Right ventricle myocardium inferior (tissue), 1 donor: ENCODE measurements around the gene TMEM135. TPM values are rescaled to one million over a fixed set of nuclear protein-coding genes. Genes with fewer than 3 reads are reported as not detected.
"Not testable (repeated sequence)": the region's sequence is repeated elsewhere in the genome, so short reads cannot be mapped to it uniquely, and the experiment has no call there.

Source experiments
- ATAC-seq: fragments of 200-7000 bp; cut with Tn5 transposase; one replicate; pipeline ENCODE4 v1.9.1; 2020; ENCODE audit warnings: mild to moderate bottlenecking, moderate library complexity
- DNase-seq: peaks from one replicate; pipeline ENCODE4 v3.0.0; 2021; ENCODE audit errors: missing footprints
- intact Hi-C: fragments of 100-400 bp; cut with DNase I; formaldehyde crosslinking; loops from one replicate; pipeline ENCODE4 v1.11.0; 2022
- total RNA-seq: library from RNA; stranded (reverse); fragmentation: NEBNext Ultra II Directional; extraction: Animal tissue kit (Norgen Biotek cat#: 25700); gene quantifications from one replicate; pipeline ENCODE4 v1.2.1, GENCODE V29; 2021
- donor health status: DM: no; HTN: yes; CAD: no; lungs with severe emphysema.

Gene TMEM135
- total RNA-seq, 1 donor from 2014 or later, result 18.1 TPM

DNA sequence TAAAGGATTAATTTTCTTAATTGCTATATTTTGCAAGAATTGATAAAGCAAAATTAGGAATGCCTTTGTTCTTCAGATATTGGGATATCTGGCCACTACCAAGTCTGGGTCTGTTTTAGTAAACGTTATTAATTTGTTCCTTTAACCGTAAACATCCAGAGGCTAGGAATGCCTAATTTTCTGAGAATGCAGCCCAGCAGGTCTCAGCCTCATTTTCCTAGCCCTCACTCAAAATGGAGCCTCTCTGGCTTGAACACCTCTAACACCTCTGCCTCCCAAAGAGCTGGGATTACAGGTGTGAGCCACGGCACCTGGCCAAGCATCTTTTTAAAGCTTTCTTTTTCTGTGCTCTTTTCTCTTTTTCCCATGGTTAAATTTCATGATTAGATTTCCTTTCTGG lies 18.4 kb downstream of the TMEM135 start:
- ATAC-seq (no peak), DNase-seq (no peak)
- intact Hi-C loops, result no loop called here

DNA sequence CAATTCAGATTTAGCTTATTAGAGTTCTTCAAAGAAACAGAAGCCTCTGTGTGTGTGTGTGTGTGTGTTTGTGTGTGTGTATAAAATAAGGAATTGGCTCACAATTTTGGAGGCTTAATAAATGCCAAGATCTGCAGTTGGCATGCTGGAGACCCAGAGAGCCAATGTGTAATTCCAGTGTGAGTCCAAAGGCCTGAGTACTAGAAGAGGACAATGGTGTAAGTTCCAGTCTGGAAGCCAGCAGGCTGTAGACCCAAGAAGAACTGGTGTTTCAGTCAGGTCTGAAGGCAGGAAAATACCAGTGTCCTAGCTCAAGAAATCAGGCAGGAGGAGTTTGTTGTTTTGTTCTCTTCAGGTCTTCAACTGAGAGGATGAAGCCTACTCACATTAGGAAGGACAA lies 20.0 kb downstream of the TMEM135 start:
- DNase-seq, result no peak
- no peak for ATAC-seq
- intact Hi-C loops, result no loop called here

DNA sequence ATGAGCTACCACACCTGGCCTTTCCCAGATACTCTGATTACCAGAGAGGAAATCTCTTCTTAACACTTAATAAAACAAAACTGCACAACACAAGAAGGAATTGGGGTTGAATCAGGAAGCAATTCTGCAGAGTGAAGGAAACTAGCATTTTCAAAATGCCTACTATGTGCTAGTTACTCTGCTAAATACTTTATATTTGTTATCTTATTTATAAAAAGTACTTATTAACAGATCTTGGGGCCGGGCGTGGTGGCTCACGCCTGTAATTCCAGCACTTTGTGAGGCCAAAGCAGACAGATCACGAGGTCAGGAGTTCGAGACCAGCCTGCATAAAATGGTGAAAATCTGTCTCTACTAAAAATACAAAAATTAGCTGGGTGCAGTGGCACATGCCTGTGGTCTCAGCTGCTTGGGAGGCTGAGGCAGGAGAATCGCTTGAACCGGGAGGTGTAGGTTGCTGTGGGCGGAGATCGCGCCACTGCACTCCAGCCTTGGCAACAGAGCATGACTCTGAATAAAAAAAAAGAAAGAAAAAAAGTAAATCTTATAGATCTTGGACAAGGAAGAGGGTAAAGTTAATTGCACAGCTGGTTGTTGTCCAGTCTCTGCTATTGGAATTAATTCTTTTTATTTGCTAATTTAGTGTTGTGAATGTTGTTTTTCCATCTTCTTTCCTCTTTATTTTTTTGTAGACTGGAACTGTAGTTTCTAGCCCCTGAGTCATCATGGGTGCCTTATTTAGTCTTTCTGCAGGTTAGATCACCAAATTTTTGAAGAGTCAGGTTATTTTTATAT lies 22.1 kb downstream of the TMEM135 start:
- no peak for ATAC-seq
- no peak for DNase-seq
- intact Hi-C loops, result no loop called here

DNA sequence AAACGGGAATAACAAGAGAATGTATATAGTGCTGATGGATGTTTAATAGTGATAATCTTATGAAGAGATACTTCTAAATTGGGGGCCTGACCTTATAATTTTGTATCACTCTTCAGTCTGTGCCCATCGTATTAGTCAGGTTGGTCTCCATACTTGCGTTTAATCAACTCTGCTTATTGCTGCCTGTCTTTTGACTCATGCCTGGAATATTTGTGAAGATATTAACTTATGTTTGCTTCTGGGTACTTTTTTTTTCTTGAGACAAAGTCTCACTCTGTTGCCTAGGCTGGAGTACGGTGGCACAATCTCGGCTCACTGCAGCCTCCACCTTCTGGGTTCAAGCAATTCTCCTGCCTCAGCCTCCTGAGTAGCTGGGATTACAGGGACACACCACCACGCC lies 24.0 kb downstream of the TMEM135 start:
- no peak for DNase-seq
- ATAC-seq, result no peak
- intact Hi-C loops, result no loop called here

DNA sequence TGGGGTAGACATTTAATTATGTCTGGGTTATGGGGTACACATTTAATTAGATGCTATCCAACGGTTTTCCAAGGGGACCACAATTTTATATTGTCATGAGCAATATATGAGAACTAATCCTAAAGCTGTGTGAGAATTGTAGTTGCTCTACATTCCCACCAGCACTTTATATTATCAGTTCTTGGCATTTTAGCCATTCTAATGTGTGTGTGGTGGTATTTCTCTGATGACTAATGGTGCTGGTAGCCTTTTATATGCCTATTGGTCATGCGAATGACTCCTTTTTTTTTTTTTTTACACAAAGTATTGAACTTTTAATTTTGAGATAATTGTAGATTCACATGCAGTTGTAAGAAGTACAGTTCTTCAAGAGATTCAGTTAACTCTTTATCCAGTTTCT lies 26.2 kb downstream of the TMEM135 start:
- no peak for ATAC-seq
- intact Hi-C loops, result no loop called here
- no peak for DNase-seq

DNA sequence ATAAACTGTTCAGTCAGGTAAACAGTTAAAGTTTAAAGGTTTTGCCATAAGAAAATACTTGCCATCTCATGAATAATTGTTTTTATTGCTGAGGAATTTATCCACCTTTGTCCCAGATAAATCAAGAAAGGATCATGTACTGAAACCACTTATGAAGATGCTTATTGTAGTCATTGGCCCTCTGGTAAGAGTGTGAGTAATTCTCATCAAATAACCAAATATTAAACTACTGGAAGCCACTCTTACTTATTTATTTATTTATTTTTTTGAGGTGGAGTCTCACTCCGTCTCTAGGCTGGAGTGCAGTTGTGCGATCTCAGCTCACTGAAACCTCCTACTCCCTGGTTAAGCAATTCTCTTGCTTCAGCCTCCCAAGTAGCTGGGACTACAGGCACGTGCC lies 35.1 kb downstream of the TMEM135 start:
- no peak for DNase-seq
- ATAC-seq, result no peak
- intact Hi-C loops, result no loop called here

DNA sequence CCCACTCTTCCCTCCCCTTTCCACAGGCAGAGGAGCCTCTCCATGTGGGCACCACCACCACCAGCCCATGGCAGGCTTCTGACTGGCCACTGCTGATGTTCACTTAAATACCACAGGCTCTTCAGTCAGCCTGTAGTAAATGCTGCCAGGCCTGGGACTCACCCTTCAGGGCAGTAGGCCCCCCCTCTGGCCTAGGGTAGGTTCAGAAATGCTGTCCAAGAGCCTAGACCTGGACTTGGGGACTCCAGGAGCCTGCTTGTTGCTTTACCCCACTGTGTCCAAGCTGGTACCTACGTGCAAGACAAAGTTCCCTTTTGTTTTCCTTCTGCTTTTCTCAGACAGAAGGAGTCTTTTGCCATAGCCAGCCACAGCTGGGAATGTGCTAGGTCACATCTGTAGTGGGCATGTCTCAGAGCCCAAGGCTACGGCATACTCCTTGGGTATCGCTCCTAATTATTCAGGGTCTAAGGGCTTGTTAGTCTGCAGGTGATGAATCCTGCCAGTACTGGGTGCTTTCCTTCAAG lies 38.6 kb downstream of the TMEM135 start:
- DNase-seq (no peak), ATAC-seq (no peak)
- intact Hi-C loops, result no loop called here

DNA sequence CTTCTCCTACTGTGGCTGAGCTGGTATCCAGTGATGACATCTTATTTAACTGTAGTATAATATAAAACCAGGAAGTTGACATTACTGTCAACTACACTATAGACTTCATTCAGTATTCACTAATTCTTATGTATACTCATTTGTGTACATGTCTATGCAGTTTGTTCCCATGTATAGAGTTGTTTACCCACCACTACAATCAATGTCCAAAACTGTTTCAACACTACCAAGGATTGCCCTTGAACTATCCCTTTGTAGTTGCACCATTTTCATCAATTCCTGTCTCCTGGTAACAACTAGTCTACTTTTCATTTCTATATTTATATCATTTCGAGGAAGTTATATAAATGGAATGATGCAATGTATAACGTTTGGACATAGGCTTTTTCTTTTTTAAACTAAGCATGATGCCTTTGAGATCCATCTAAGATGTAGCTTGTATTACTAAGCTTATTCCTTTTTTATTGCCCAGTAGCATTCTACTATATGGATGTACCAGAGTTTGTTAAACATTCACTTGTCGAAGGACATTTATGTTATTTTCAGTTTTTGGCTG lies 39.2 kb downstream of the TMEM135 start:
- no peak for DNase-seq
- intact Hi-C loops, result no loop called here
- ATAC-seq, result no peak

DNA sequence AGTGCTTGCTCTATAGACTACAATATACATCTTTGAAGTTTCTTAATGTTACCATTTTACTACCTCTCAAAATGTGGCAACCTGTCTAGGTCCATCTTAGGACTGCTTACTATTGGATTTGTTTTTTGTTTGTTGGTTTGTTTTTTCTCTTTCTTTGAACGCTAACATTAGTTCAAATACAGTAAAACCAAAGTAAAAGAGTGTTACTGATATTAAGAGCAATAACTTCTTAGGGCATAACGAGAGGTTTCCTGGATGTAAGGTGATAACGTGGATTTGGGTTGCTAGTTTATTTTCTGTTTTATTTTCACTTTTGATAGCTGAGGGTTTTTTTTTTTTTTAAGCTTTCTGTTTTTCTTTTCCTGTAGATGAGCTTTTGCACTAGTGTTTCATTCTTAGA lies 43.6 kb downstream of the TMEM135 start:
- intact Hi-C loops, result no loop called here

DNA sequence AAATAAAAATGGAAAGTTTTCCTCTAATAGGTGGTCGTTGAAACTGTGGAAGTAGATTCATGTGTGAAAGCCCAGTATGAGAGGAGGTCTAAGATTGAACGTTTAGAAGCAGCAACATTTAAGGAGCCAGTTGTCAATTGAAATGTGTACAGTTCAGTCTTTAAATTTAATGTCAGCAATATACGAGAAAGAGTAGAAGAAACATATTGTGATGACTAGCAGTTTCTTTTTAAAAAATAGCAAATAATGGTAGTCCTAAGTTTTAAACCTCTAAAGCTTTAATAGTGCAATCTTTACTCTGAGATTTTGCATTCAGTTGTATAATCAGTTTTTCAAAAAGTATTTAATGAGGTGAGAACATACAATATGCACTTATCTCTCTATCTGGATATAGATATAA lies 44.9 kb downstream of the TMEM135 start:
- intact Hi-C loops, result no loop called here
- ATAC-seq (no peak), DNase-seq (no peak)

More for the DNA sequence above, 43.6 kb downstream of the TMEM135 start:
- DNase-seq (no peak), ATAC-seq (no peak)

DNA sequence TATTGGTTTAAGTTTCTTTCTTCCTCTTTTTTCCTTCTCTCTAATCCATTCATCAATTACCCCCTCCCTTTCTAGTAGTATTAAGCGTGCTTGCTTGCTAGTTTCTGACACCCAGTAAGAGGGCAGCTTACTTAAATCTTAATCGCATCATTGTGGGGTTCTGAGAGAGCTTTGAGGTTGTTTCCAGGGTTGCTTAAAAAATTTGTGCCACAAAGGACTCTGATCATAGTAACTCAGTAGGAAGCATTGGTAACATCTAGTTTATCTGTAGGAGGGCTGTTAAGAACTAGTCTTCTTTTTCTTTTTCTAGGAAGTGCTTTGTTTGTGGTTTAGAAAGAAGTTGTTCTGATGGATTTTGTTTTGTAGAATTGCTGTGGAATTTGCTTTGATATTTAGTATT lies 45.3 kb downstream of the TMEM135 start:
- DNase-seq (no peak), ATAC-seq (no peak)
- intact Hi-C loops, result no loop called here

DNA sequence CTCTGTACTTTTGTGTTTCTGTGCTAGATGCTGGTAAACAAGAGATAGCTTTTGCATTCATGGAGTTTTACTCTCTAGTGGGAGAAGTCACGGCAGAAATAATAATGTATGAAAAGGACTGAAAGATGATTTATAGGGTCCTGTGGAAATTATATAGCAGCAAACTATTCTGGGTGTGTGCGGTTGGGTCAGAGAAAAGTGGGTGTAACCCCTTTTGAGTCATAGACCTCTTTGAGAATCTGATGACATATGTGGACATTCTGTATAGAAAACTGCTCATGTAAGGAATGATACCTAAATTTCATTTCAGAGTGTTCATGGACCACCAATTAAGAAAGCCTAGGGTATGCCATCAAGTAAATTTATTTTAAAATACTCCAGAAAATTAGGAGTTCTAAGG lies 54.4 kb downstream of the TMEM135 start:
- ATAC-seq (no peak), DNase-seq (no peak)
- intact Hi-C loops, result loop anchor here (10.0 kb wide), 1 partner anchor 137 kb away; the partner anchor contains the start of gene FZD4

DNA sequence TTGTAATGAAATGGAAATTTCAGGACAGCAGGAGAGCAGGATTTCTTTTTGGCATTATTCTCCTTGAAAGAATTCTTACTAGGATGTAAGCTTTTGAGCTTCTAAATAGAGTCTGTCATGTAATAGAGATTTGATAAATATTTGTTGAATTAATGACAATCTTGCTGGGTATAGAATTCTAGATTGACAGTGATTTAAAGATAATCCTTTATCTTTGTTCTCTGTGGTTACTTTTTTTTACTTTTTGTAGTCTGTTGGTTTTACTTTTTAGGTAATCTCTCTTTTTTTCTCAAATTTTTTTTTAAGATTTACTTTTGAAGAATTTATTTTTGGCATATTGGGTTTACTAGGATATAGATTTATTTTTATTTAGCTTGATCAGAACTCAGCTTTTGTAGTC lies 54.8 kb downstream of the TMEM135 start:
- ATAC-seq (no peak), DNase-seq (no peak)
- intact Hi-C loops, result loop anchor here (10.0 kb wide), 1 partner anchor 138 kb away; the partner anchor contains the start of gene FZD4

DNA sequence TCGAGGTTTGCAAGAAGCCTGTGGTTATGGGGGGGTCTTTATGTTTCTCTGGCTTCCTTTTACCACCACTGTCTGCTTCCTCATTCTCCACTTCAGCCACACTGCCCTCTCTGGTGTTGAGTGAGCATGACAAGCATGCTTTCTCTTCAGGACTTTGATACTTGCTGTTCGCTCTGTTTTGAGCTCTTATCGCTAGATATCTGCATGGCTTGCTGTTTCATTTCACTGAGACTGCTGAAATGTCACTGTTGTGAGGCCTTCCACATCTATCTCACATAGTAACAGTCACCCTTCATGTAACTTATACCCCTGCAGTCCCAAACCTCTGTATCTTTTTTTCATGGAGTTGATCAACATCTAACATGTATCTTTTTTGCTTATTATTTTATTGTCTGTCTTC lies 59.8 kb downstream of the TMEM135 start:
- intact Hi-C loops, result loop anchor here (10.0 kb wide), 1 partner anchor 143 kb away; the partner anchor contains the start of gene FZD4
- no peak for DNase-seq
- ATAC-seq, result peak; percentile 77

DNA sequence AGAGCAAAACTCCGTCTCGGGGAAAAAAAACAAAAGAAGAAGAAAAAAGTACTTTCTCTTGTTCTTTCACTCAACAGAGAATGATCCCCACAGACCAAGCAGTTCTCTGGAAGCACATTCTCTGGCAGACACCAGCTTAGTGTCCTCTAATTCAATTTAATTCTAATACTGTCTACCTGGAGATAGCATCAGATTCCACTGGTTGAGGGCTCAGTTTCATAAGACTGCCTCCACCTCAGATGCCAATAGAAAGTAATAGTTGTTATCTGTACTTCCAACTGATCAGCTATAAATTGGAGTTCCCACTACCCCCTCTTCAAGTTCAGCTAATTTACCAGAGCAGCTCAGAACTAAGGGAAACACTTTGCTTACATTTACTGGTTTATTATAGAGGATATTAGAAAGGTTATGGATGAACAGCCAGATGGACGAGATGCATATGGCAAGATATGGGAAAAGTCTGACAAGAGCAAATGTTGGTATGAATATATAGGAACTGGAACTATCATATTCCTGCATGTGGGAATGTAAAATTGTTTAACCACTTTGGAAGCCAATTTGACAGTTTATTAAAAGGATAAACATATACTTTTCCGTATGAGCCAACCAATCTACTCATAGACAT lies 64.3 kb downstream of the TMEM135 start:
- ATAC-seq, result no peak
- DNase-seq, result no peak
- intact Hi-C loops, result no loop called here

DNA sequence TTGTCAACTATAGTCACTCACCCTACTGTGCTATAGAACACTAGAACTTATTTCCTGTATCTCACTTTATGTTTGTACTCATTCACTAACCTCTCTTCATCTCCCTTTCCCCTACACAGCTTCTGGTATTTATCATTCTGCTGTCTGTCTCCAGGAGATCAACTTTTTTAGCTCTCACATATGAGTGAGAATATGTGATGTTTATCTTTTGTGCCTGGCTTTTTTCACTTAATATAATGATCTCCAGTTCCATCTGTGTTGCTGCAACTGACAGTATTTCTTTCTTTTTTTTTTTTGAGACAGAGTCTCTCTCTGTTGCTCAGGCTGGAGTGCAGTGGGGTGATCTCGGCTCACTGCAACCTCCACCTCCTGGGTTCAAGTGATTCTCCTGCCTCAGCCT lies 68.1 kb downstream of the TMEM135 start:
- DNase-seq, intact Hi-C loops, ATAC-seq: not testable (repeated sequence)

DNA sequence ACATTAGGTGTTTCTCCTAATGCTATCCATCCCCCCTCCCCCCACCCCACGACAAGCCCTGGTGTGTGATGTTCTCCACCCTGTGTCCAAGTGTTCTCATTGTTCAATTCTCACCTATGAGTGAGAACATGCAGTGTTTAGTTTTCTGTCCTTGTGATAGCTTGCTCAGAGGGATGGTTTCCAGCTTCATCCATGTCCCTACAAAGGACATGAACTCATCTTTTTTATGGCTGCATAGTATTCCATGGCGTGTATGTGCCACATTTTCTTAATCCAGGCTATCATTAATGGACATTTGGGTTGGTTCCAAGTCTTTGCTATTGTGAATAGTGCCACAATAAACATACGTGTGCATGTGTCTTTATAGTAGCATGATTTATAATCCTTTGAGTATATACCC lies 69.6 kb downstream of the TMEM135 start:
- intact Hi-C loops, DNase-seq, ATAC-seq: not testable (repeated sequence)

DNA sequence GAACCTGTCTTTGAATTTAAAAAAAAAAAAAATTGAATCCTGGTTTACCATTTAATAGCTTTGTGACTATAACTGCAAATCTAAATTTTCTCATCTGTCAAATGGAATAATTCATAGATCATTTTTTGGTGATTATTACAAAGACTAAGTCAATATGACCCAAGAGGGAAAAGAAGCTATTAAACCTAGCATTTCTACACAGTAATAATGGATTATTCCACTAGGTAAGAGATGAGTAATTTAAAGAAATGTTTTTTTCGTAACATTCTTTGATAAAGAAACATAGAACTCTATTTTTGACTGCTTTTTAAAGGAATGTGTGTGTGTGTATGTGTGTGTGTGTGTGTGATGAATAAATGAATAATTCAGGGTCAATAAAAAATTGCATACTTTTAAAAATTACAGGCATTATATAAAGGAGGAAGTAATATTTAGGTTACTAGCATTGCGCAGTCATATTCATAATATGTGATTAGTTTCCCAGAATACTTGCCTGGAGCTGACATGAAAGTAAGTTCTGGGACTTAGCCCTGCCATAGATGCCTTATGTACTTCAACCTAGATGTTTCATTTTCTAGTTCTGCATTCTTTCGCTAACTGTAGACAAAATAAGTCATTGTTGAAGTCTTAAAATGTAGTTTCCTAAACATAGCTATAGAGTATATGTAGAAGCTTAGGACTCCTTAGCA lies 72.9 kb downstream of the TMEM135 start:
- no peak for DNase-seq
- intact Hi-C loops, result no loop called here
- no peak for ATAC-seq

DNA sequence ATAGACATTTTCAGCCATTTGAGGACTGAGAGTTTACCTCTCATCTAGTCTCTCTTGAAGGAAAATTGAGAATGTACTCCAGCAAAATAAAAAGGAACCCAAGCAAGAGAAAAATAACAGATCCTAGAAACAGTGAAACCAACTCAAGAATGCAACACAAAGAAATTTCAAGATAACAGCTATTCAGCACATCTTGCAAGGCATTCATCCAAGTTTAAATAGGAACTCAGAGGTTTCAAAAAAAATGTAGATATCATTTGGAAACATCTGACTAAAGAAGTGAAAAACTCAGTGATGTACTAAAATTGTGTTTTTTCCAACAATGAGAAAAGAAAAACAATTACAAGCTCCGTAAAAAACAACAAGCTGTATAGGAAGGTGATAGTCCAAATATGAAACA lies 76.4 kb downstream of the TMEM135 start:
- intact Hi-C loops, result no loop called here

More for the DNA sequence above, 76.4 kb downstream of the TMEM135 start:
- DNase-seq (no peak), ATAC-seq (no peak)
